K562 (cell line): ENCODE measurements around the gene LSM11. TPM values are rescaled to one million over a fixed set of nuclear protein-coding genes. Genes with fewer than 3 reads are reported as not detected.

ENCODE experiments used
- ATAC-seq: fragments of 200-7000 bp; cut with Tn5 transposase; 3 replicates; pipeline ENCODE4 v1.9.1; 2020; ENCODE audit warnings: moderate library complexity
- BruUV-seq: library from RNA; stranded (reverse); fragments of 400-500 nt; replicated peaks from 2 replicates; lab custom pipeline; 2021; lab: Mats Ljungman, UMichigan
- CTCF ChIA-PET: fragments of 300-600 bp; formaldehyde crosslinking; extraction: SDS; loops from one replicate; lab custom pipeline; 2021; ENCODE audit warnings: low intra/inter-chr PET ratio; lab: Yijun Ruan, JAX
- POLR2A ChIA-PET: fragments of 300-600, 350-650 bp; sonication (Branson Sonifier 250); formaldehyde crosslinking; extraction: SDS; loops from one replicate; lab custom pipeline; 2021; ENCODE audit warnings: antibody characterized with exemption, inconsistent platforms; lab: Yijun Ruan, JAX
- DNase-seq, 4 experiments: peaks; one replicate each; pipeline versions ENCODE4 v3.0.0 to v3.0.0-alpha.2; 2011 to 2018; ENCODE audit warnings: low spot score in 3 of 4, mixed read lengths in 3 of 4; ENCODE audit errors: extremely low read depth in 1 of 4
- FAIRE-seq: peaks from 2 replicates; lab custom pipeline; 2011; peaks lifted over from hg19 to GRCh38; lab: Jason Lieb, UNC
- H2AFZ ChIP-seq: 2 replicates; pipeline ENCODE4 v1.6.0; 2011; ENCODE audit warnings: low read depth, low read length, control low read depth, inconsistent platforms
- H3K27ac ChIP-seq: fragments of 200-600 bp; 3 replicates; pipeline ENCODE4 v1.8.0; 2011; ENCODE audit warnings: low read depth, mild to moderate bottlenecking, control low read depth, inconsistent platforms, low read length, moderate library complexity, mixed read lengths; ENCODE audit errors: extremely low read depth
- H3K27me3 ChIP-seq, 2 experiments: fragments of 300-600 bp in 1 of 2; 2 replicates in 1 of 2; 3 replicates in 1 of 2; pipeline versions ENCODE4 v1.6.0 to v1.8.0; 2011; ENCODE audit warnings: inconsistent platforms in 2 of 2, low read length in 2 of 2, mild to moderate bottlenecking in 1 of 2, mixed read lengths in 1 of 2, moderate library complexity in 1 of 2; ENCODE audit not compliant: control insufficient read depth in 2 of 2, insufficient read depth in 2 of 2
- H3K36me3 ChIP-seq: fragments of 300-600 bp; 3 replicates; pipeline ENCODE4 v1.8.0; 2011; ENCODE audit warnings: mild to moderate bottlenecking, low read length, inconsistent platforms; ENCODE audit not compliant: control insufficient read depth, insufficient read depth
- H3K4me1 ChIP-seq, 2 experiments: fragments of 200-600 bp in 1 of 2; replicated peaks in 1 of 2; 2 replicates in 1 of 2; 3 replicates in 1 of 2; pipeline versions ENCODE4 v1.5.1 to v1.8.0; 2011; ENCODE audit warnings: inconsistent platforms in 2 of 2, low read length in 2 of 2, mild to moderate bottlenecking in 1 of 2, mixed read lengths in 1 of 2, moderate library complexity in 1 of 2; ENCODE audit not compliant: control insufficient read depth in 2 of 2, insufficient read depth in 2 of 2
- H3K4me2 ChIP-seq: 2 replicates; pipeline ENCODE4 v1.6.1; 2011; ENCODE audit warnings: low read length, control low read depth, inconsistent platforms, mixed read lengths; ENCODE audit not compliant: insufficient read depth
- H3K4me3 ChIP-seq: fragments of 200-600 bp; sonication (generic), shearing (Covaris generic); 2 replicates; pipeline ENCODE4 v1.5.1; 2016; ENCODE audit warnings: control low read depth, inconsistent platforms
- H3K79me2 ChIP-seq: fragments of 200-600 bp; 3 replicates; pipeline ENCODE4 v1.8.0; 2011; ENCODE audit warnings: low read length, inconsistent platforms; ENCODE audit not compliant: control insufficient read depth, insufficient read depth
- H3K9ac ChIP-seq, 2 experiments: 2 replicates each; pipeline versions ENCODE4 v1.6.0 to v1.6.1; 2011; ENCODE audit warnings: low read depth in 2 of 2, low read length in 2 of 2, control low read depth in 1 of 2, inconsistent platforms in 1 of 2, mild to moderate bottlenecking in 1 of 2, mixed read lengths in 1 of 2; ENCODE audit not compliant: insufficient read depth in 1 of 2
- H3K9me1 ChIP-seq: one replicate; pipeline ENCODE4 v1.6.0; 2011; ENCODE audit warnings: inconsistent platforms, mild to moderate bottlenecking, low read length, moderate library complexity; ENCODE audit not compliant: control insufficient read depth, insufficient read depth
- H3K9me3 ChIP-seq: replicated peaks from 2 replicates; pipeline ENCODE4 v1.5.1; 2011; ENCODE audit warnings: low read depth, low read length, inconsistent platforms; ENCODE audit not compliant: control insufficient read depth, insufficient read depth
- H4K20me1 ChIP-seq: replicated peaks from 2 replicates; pipeline ENCODE4 v1.6.1; 2011; ENCODE audit warnings: low read length, inconsistent platforms, mixed read lengths; ENCODE audit not compliant: control insufficient read depth, insufficient read depth
- BDP1 ChIP-seq: IDR thresholded peaks from 3 replicates; pipeline ENCODE4 v1.6.1; 2011; ENCODE audit not compliant: insufficient read length, insufficient read depth
- BMI1 ChIP-seq: fragments of 150-350 bp; IDR thresholded peaks from 2 replicates; pipeline ENCODE4 v1.6.1; 2014; ENCODE audit warnings: low read length
- CHD2 ChIP-seq: IDR thresholded peaks from 2 replicates; pipeline ENCODE4 v1.6.1; 2011; ENCODE audit warnings: low read depth, low read length
- KDM5B ChIP-seq: fragments of 200-600 bp; sonication (generic); IDR thresholded peaks from 2 replicates; pipeline ENCODE4 v1.6.1; 2012; ENCODE audit warnings: low read depth, mild to moderate bottlenecking, moderate library complexity, low read length, control low read depth, inconsistent platforms; ENCODE audit not compliant: insufficient replicate concordance
- L3MBTL2 ChIP-seq: fragments of 450-650 bp; IDR thresholded peaks from 2 replicates; pipeline ENCODE4 v1.6.1; 2016; ENCODE audit warnings: mild to moderate bottlenecking, moderate library complexity
- NFRKB ChIP-seq: fragments of 450-650 bp; IDR thresholded peaks from 2 replicates; pipeline ENCODE4 v1.6.1; 2016; ENCODE audit warnings: low read depth
- RBM39 ChIP-seq: fragments of 200-400 bp; formaldehyde crosslinking; optimal IDR thresholded peaks from 2 replicates; pipeline ENCODE3; 2018; ENCODE audit warnings: low read depth, low read length
- RFX7 ChIP-seq: fragments of 250-450 bp; sonication (Bioruptor Pico); IDR thresholded peaks from 2 replicates; pipeline ENCODE4 v1.5.1; 2021; ENCODE audit warnings: mild to moderate bottlenecking
- SMARCB1 ChIP-seq: IDR thresholded peaks from 2 replicates; pipeline ENCODE4 v1.6.1; 2011; ENCODE audit warnings: improper control_type of control experiment, low read depth; ENCODE audit not compliant: insufficient read length
- SREBF2 ChIP-seq: sonication (generic); formaldehyde crosslinking; IDR thresholded peaks from 2 replicates; pipeline ENCODE4 v1.4.0; 2020; ENCODE audit warnings: mild to moderate bottlenecking, missing genetic modification reagents
- TARDBP ChIP-seq: fragments of 450-650 bp; IDR thresholded peaks from 2 replicates; pipeline ENCODE4 v1.6.1; 2016
- ZC3H11A ChIP-seq: IDR thresholded peaks from 2 replicates; pipeline ENCODE4 v1.6.1; 2012; ENCODE audit warnings: low read depth, low read length, improper control_type of control experiment
- ZNF121 ChIP-seq: sonication (generic); formaldehyde crosslinking; conservative IDR thresholded peaks from 2 replicates; pipeline ENCODE4 v1.8.0; 2022; ENCODE audit warnings: missing genetic modification reagents
- ZNF175 ChIP-seq: fragments of 200-800 bp; sonication (Bioruptor generic); IDR thresholded peaks from 2 replicates; pipeline ENCODE4 v1.6.1; 2016; ENCODE audit warnings: low read depth, mild to moderate bottlenecking, missing genetic modification characterization, missing compliant biosample characterization
- ZSCAN29 ChIP-seq: fragments of 450-650 bp; IDR thresholded peaks from 2 replicates; pipeline ENCODE4 v1.6.1; 2017
- ZSCAN32 ChIP-seq: fragments of 450-650 bp; formaldehyde crosslinking; IDR thresholded peaks from 2 replicates; pipeline ENCODE4 v1.4.0; 2020; ENCODE audit warnings: mild to moderate bottlenecking, moderate library complexity
- WGBS: fragments of 100-300 bp; shearing (Covaris generic); methylation state at CpG from one replicate; pipeline ENCODE4 v1.1.6; 2016; ENCODE audit warnings: low coverage, mixed read lengths; ENCODE audit not compliant: insufficient coverage; ENCODE audit errors: missing lambda C conversion rate; 5-methylcytosine and 5-hydroxymethylcytosine counted together
- in situ Hi-C: fragments of 300-500 bp; cut with MboI; formaldehyde crosslinking; loops from 4 replicates; pipeline ENCODE4 v1.15.0; 2018; ENCODE audit warnings: inconsistent platforms, mixed read lengths
- intact Hi-C: fragments of 100-400 bp; cut with micrococcal nuclease; formaldehyde crosslinking; loops from 2 replicates; pipeline ENCODE4 v1.14.2; 2022
- polyA plus RNA-seq, 8 experiments: library from polyadenylated mRNA; depleted of rRNA in 4 of 8; stranded (reverse) in 5 of 8; unstranded in 3 of 8; fragments of >200 nt; fragmentation: Nextera tagmentation in 2 of 8; fragmentation: Illumina TruSeq in 1 of 8; extraction: Ambion mirVana in 2 of 8; extraction: Trizol in 1 of 8; gene quantifications; 2 replicates each; pipeline versions ENCODE4 v1.2.1 to v1.2.3, GENCODE V29; 2011 to 2014; ENCODE audit warnings: inconsistent platforms in 1 of 8, missing spikeins in 1 of 8
- total RNA-seq, 7 experiments: library from RNA; depleted of rRNA in 6 of 7; stranded (reverse); fragments of >200 nt in 6 of 7; fragmentation: Illumina TruSeq in 2 of 7; extraction: Trizol in 2 of 7; gene quantifications; 2 replicates each; pipeline versions ENCODE4 v1.2.1 to v1.2.3, GENCODE V29; 2011 to 2021; ENCODE audit warnings: low replicate concordance in 1 of 7
- TF ChIP-seq, protein P1 (sequence below): fragments of 450-650 bp; formaldehyde crosslinking; IDR thresholded peaks from 2 replicates; pipeline ENCODE4 v1.4.0; 2020; ENCODE audit warnings: mild to moderate bottlenecking, mixed read lengths
- TF ChIP-seq, protein P2 (sequence below): fragments of 250-450 bp; sonication (Bioruptor Pico); IDR thresholded peaks from 2 replicates; pipeline ENCODE4 v1.8.0; 2022; ENCODE audit warnings: inconsistent platforms
- TF ChIP-seq, protein P3 (sequence below): fragments of 450-650 bp; IDR thresholded peaks from 2 replicates; pipeline ENCODE4 v1.6.1; 2016
- TF ChIP-seq, protein P4 (sequence below): fragments of 450-650 bp; IDR thresholded peaks from 2 replicates; pipeline ENCODE4 v1.6.1; 2017; ENCODE audit warnings: mild to moderate bottlenecking, moderate library complexity

Gene LSM11
- total and polyA plus RNA-seq, 9 of the 15 experiments (the other 6 are each of a cell fraction or from before 2014, with no cell fraction given): 1.8 to 9.4 (median 4.7) TPM

DNA sequence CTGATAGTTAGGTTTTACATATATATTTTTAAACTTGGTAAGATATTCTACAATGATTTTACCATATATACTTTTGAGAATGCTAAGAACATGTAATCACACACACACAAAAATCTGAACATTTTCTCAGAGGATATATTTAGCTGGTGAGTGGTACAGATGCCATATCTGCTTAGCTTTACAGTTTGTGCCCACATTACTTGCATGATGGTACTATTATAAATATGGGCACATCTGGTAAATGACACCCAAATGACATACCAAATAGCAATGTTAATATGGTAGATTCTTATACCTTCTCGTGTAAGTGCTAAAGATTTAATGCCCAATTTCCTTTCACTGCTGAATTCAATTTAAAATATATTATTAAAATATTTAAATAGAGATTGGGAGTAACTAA lies 56.6 kb downstream of the LSM11 start:
- no TSS peak for BruUV-seq
- H4K20me1 ChIP-seq: no peaks in the 10 kb centered on the region
- in situ Hi-C loops: no loop called here
- H2AFZ ChIP-seq: no peak overlapping the region
- H3K36me3 ChIP-seq: peaks cover 62% of the 10 kb centered on the region
- FAIRE-seq (no peak), DNase-seq (no peak)
- no peaks in the 10 kb centered on the region for H3K9me3 ChIP-seq
- no peaks in the 10 kb centered on the region for H3K27me3 ChIP-seq
- WGBS: 73% methylated on average over 1 of the region's 1 CpG
- no peak overlapping the region for H3K9ac ChIP-seq
- no peak overlapping the region for H3K27ac ChIP-seq
- ChIA-PET CTCF (no interaction called here), POLR2A (no interaction called here)
- no peak for TF ChIP-seq KDM5B
- no peak for TF ChIP-seq ZNF121 (CRISPR knock-in tag)
- no peak for TF ChIP-seq ZSCAN32 (CRISPR knock-in tag)
- TF ChIP-seq NFRKB: no peak
- TF ChIP-seq ZSCAN29: no peak
- no peak for TF ChIP-seq BMI1
- TF ChIP-seq RBM39: no peak
- no peak for TF ChIP-seq CHD2
- no peak for TF ChIP-seq ZC3H11A
- TF ChIP-seq SMARCB1: no peak
- no peak for TF ChIP-seq SREBF2 (CRISPR knock-in tag)
- TF ChIP-seq, protein P1, sequence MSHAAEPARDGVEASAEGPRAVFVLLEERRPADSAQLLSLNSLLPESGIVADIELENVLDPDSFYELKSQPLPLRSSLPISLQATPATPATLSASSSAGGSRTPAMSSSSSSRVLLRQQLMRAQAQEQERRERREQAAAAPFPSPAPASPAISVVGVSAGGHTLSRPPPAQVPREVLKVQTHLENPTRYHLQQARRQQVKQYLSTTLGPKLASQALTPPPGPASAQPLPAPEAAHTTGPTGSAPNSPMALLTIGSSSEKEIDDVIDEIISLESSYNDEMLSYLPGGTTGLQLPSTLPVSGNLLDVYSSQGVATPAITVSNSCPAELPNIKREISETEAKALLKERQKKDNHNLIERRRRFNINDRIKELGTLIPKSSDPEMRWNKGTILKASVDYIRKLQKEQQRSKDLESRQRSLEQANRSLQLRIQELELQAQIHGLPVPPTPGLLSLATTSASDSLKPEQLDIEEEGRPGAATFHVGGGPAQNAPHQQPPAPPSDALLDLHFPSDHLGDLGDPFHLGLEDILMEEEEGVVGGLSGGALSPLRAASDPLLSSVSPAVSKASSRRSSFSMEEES (CRISPR knock-in tag): no peak
- TF ChIP-seq ZNF175 (CRISPR knock-in tag): no peak
- no peak for TF ChIP-seq L3MBTL2
- TF ChIP-seq, protein P2, sequence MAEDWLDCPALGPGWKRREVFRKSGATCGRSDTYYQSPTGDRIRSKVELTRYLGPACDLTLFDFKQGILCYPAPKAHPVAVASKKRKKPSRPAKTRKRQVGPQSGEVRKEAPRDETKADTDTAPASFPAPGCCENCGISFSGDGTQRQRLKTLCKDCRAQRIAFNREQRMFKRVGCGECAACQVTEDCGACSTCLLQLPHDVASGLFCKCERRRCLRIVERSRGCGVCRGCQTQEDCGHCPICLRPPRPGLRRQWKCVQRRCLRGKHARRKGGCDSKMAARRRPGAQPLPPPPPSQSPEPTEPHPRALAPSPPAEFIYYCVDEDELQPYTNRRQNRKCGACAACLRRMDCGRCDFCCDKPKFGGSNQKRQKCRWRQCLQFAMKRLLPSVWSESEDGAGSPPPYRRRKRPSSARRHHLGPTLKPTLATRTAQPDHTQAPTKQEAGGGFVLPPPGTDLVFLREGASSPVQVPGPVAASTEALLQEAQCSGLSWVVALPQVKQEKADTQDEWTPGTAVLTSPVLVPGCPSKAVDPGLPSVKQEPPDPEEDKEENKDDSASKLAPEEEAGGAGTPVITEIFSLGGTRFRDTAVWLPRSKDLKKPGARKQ (CRISPR knock-in tag): no peak
- TF ChIP-seq TARDBP: no peak
- TF ChIP-seq, protein P3, sequence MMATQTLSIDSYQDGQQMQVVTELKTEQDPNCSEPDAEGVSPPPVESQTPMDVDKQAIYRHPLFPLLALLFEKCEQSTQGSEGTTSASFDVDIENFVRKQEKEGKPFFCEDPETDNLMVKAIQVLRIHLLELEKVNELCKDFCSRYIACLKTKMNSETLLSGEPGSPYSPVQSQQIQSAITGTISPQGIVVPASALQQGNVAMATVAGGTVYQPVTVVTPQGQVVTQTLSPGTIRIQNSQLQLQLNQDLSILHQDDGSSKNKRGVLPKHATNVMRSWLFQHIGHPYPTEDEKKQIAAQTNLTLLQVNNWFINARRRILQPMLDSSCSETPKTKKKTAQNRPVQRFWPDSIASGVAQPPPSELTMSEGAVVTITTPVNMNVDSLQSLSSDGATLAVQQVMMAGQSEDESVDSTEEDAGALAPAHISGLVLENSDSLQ: no peak
- no peak for TF ChIP-seq BDP1
- TF ChIP-seq, protein P4, sequence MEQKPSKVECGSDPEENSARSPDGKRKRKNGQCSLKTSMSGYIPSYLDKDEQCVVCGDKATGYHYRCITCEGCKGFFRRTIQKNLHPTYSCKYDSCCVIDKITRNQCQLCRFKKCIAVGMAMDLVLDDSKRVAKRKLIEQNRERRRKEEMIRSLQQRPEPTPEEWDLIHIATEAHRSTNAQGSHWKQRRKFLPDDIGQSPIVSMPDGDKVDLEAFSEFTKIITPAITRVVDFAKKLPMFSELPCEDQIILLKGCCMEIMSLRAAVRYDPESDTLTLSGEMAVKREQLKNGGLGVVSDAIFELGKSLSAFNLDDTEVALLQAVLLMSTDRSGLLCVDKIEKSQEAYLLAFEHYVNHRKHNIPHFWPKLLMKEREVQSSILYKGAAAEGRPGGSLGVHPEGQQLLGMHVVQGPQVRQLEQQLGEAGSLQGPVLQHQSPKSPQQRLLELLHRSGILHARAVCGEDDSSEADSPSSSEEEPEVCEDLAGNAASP: no peak
- TF ChIP-seq RFX7 (CRISPR knock-in tag): no peak
- TF ChIP-seq, all 486 proteins: peak for 0
- intact Hi-C loops: no loop called here
- H3K4me1 ChIP-seq: no peaks in the 10 kb centered on the region
- no peak overlapping the region for H3K4me2 ChIP-seq
- no peak overlapping the region for H3K4me3 ChIP-seq
- H3K79me2 ChIP-seq: no peaks in the 10 kb centered on the region
- no peak for ATAC-seq
- H3K9me1 ChIP-seq: no peaks in the 10 kb centered on the region
